GM08714 (cell line): Measurements from ENCODE around the gene RAPGEF3.

Experiments
- H3K4me3 ChIP-seq: fragments of 200-500 bp; sonication (Bioruptor generic); 2 replicates; pipeline ENCODE4 v1.5.1; 2014; ENCODE audit warnings: mild to moderate bottlenecking, low read length, inconsistent platforms
- ZNF274 ChIP-seq: IDR thresholded peaks from 2 replicates; pipeline ENCODE4 v1.6.1; 2012; ENCODE audit warnings: mild to moderate bottlenecking, low read depth, low read length

RAPGEF3 gene

GRCh38 chr12:47785036-47785886 lies 26.6 kb upstream of the RAPGEF3 start:
- H3K4me3 ChIP-seq = no peak overlapping the region
- TF ChIP-seq ZNF274 = no peak

- no peak overlapping the region for H3K4me3 ChIP-seq
- TF ChIP-seq ZNF274 = no peak
Measured at GRCh38 chr12:47783821-47784819, 25.4 kb upstream of the RAPGEF3 start.

GRCh38 chr12:47783024-47783755 lies 24.5 kb upstream of the RAPGEF3 start:
- no peak overlapping the region for H3K4me3 ChIP-seq
- TF ChIP-seq ZNF274 = no peak

GRCh38 chr12:47782372-47782770 lies 23.7 kb upstream of the RAPGEF3 start:
- H3K4me3 ChIP-seq = no peak overlapping the region
- no peak for TF ChIP-seq ZNF274

GRCh38 chr12:47781479-47782371 lies 23.0 kb upstream of the RAPGEF3 start:
- no peak overlapping the region for H3K4me3 ChIP-seq
- TF ChIP-seq ZNF274 = no peak

GRCh38 chr12:47779943-47780504 lies 21.3 kb upstream of the RAPGEF3 start:
- no peak for TF ChIP-seq ZNF274
- no peak overlapping the region for H3K4me3 ChIP-seq

- no peak overlapping the region for H3K4me3 ChIP-seq
- TF ChIP-seq ZNF274 = no peak
Measured at GRCh38 chr12:47779301-47779942, 20.7 kb upstream of the RAPGEF3 start.

- no peak for TF ChIP-seq ZNF274
- no peak overlapping the region for H3K4me3 ChIP-seq
Measured at GRCh38 chr12:47778881-47779280, 20.2 kb upstream of the RAPGEF3 start.

- no peak for TF ChIP-seq ZNF274
- H3K4me3 ChIP-seq = no peak overlapping the region
Measured at GRCh38 chr12:47777741-47778558, 19.3 kb upstream of the RAPGEF3 start.

GRCh38 chr12:47777151-47777550 lies 18.5 kb upstream of the RAPGEF3 start:
- no peak overlapping the region for H3K4me3 ChIP-seq
- no peak for TF ChIP-seq ZNF274

GRCh38 chr12:47776471-47777143 lies 17.9 kb upstream of the RAPGEF3 start:
- no peak for TF ChIP-seq ZNF274
- no peak overlapping the region for H3K4me3 ChIP-seq
